HepG2 (cell line): Measurements from ENCODE around the gene CDC42EP5. TPM values are rescaled to one million over a fixed set of nuclear protein-coding genes. Genes with fewer than 3 reads are reported as not detected.

ENCODE experiments used
- AGO2 ChIP-seq: fragments of 200-400 bp; formaldehyde crosslinking; optimal IDR thresholded peaks from 2 replicates; pipeline ENCODE3; 2017; ENCODE audit warnings: mild to moderate bottlenecking, low read depth, low read length, moderate library complexity
- ELF1 ChIP-seq: sonication (generic); formaldehyde crosslinking; IDR thresholded peaks from 2 replicates; pipeline ENCODE4 v1.4.0; 2020; ENCODE audit warnings: missing genetic modification reagents
- HOXA9 ChIP-seq: sonication (generic); formaldehyde crosslinking; IDR thresholded peaks from 2 replicates; pipeline ENCODE4 v1.8.1; 2022; ENCODE audit warnings: missing genetic modification reagents, mild to moderate bottlenecking, moderate library complexity, borderline replicate concordance
- IKZF5 ChIP-seq: IDR thresholded peaks from 2 replicates; pipeline ENCODE4 v1.6.1; 2018; ENCODE audit warnings: missing genetic modification reagents, mild to moderate bottlenecking, missing compliant biosample characterization
- MNT ChIP-seq: fragments of 450-650 bp; IDR thresholded peaks from 2 replicates; pipeline ENCODE4 v1.6.1; 2016
- NCOA1 ChIP-seq: sonication (generic); formaldehyde crosslinking; IDR thresholded peaks from 2 replicates; pipeline ENCODE4 v1.9.0; 2021; ENCODE audit warnings: missing genetic modification reagents
- SP4 ChIP-seq: sonication (generic); formaldehyde crosslinking; IDR thresholded peaks from 2 replicates; pipeline ENCODE4 v1.8.1; 2023; ENCODE audit warnings: mild to moderate bottlenecking, missing genetic modification reagents
- ZNF136 ChIP-seq: sonication (generic); formaldehyde crosslinking; IDR thresholded peaks from 2 replicates; pipeline ENCODE4 v1.8.1; 2022; ENCODE audit warnings: low read depth, mild to moderate bottlenecking, moderate library complexity, missing genetic modification reagents
- ZNF34 ChIP-seq: sonication (generic); formaldehyde crosslinking; IDR thresholded peaks from 2 replicates; pipeline ENCODE4 v1.4.0; 2020; ENCODE audit warnings: mild to moderate bottlenecking, missing genetic modification reagents, borderline replicate concordance
- ZNF432 ChIP-seq: sonication (generic); formaldehyde crosslinking; IDR thresholded peaks from 2 replicates; pipeline ENCODE4 v1.5.0; 2020; ENCODE audit warnings: missing genetic modification reagents, mild to moderate bottlenecking, borderline replicate concordance
- ZNF598 ChIP-seq: sonication (generic); formaldehyde crosslinking; IDR thresholded peaks from 2 replicates; pipeline ENCODE4 v1.5.1; 2020; ENCODE audit warnings: mild to moderate bottlenecking, missing genetic modification reagents, borderline replicate concordance
- ZNF670 ChIP-seq: sonication (generic); formaldehyde crosslinking; IDR thresholded peaks from 2 replicates; pipeline ENCODE4 v1.8.0; 2022; ENCODE audit warnings: mild to moderate bottlenecking, missing genetic modification reagents, borderline replicate concordance
- ZNF678 ChIP-seq: sonication (generic); formaldehyde crosslinking; IDR thresholded peaks from 2 replicates; pipeline ENCODE4 v1.4.0; 2020; ENCODE audit warnings: mild to moderate bottlenecking, missing genetic modification reagents
- ZSCAN29 ChIP-seq: sonication (generic); formaldehyde crosslinking; conservative IDR thresholded peaks from 2 replicates; pipeline ENCODE4 v1.4.0; 2020; ENCODE audit warnings: mild to moderate bottlenecking, missing genetic modification reagents
- polyA plus RNA-seq, 8 experiments: library from polyadenylated mRNA; depleted of rRNA in 3 of 8; stranded (reverse) in 7 of 8; unstranded in 1 of 8; fragments of >200 nt; fragmentation: Illumina TruSeq in 4 of 8; extraction: Trizol in 4 of 8; gene quantifications; 2 replicates each; pipeline versions ENCODE4 v1.2.1 to v1.2.3, GENCODE V29; 2011 to 2016; ENCODE audit warnings: low read depth in 4 of 8, missing spikeins in 1 of 8, mixed read lengths in 1 of 8; ENCODE audit not compliant: insufficient read depth in 1 of 8
- total RNA-seq, 5 experiments: library from RNA; depleted of rRNA; stranded (reverse); fragments of >200 nt; fragmentation: Illumina TruSeq; extraction: Trizol; gene quantifications; 2 replicates each; pipeline ENCODE4 v1.2.3, GENCODE V29; 2016; ENCODE audit warnings: low read depth in 1 of 5
- TF ChIP-seq, protein P1 (sequence below): sonication (generic); formaldehyde crosslinking; IDR thresholded peaks from 2 replicates; pipeline ENCODE4 v1.4.0; 2020; ENCODE audit warnings: missing genetic modification reagents
- TF ChIP-seq, protein P2 (sequence below): sonication (generic); formaldehyde crosslinking; IDR thresholded peaks from 2 replicates; pipeline ENCODE4 v1.4.0; 2020; ENCODE audit warnings: mild to moderate bottlenecking, missing genetic modification reagents
- TF ChIP-seq, protein P3 (sequence below): sonication (generic); formaldehyde crosslinking; IDR thresholded peaks from 2 replicates; pipeline ENCODE4 v1.5.0; 2020; ENCODE audit warnings: mild to moderate bottlenecking, missing genetic modification reagents

Gene CDC42EP5
- total and polyA plus RNA-seq, 2 of the 13 experiments (the other 11 are each of a cell fraction or from before 2014, with no cell fraction given), result 0.41 to 1.6 TPM

- TF ChIP-seq, protein P1, sequence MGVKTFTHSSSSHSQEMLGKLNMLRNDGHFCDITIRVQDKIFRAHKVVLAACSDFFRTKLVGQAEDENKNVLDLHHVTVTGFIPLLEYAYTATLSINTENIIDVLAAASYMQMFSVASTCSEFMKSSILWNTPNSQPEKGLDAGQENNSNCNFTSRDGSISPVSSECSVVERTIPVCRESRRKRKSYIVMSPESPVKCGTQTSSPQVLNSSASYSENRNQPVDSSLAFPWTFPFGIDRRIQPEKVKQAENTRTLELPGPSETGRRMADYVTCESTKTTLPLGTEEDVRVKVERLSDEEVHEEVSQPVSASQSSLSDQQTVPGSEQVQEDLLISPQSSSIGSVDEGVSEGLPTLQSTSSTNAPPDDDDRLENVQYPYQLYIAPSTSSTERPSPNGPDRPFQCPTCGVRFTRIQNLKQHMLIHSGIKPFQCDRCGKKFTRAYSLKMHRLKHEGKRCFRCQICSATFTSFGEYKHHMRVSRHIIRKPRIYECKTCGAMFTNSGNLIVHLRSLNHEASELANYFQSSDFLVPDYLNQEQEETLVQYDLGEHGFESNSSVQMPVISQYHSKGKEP, result no peak
- TF ChIP-seq SP4 (peak; percentile 89), ZNF136 (CRISPR knock-in tag) (0 out of 2 replicates have a peak, but pooled peaks have one; percentile 19), MNT (peak; percentile 87), ZNF678 (CRISPR knock-in tag) (no peak), ZNF670 (CRISPR knock-in tag) (no peak), ZNF34 (0 out of 2 replicates have a peak, but pooled peaks have one; percentile 33), AGO2 (no peak), IKZF5 (CRISPR knock-in tag) (no peak), NCOA1 (CRISPR knock-in tag) (no peak), ZSCAN29 (no peak), HOXA9 (CRISPR knock-in tag) (peak; percentile 94; the same call in 1 of the 2 replicates), ELF1 (CRISPR knock-in tag) (no peak), ZNF432 (no peak), ZNF598 (CRISPR knock-in tag) (no peak)
- TF ChIP-seq, protein P2, sequence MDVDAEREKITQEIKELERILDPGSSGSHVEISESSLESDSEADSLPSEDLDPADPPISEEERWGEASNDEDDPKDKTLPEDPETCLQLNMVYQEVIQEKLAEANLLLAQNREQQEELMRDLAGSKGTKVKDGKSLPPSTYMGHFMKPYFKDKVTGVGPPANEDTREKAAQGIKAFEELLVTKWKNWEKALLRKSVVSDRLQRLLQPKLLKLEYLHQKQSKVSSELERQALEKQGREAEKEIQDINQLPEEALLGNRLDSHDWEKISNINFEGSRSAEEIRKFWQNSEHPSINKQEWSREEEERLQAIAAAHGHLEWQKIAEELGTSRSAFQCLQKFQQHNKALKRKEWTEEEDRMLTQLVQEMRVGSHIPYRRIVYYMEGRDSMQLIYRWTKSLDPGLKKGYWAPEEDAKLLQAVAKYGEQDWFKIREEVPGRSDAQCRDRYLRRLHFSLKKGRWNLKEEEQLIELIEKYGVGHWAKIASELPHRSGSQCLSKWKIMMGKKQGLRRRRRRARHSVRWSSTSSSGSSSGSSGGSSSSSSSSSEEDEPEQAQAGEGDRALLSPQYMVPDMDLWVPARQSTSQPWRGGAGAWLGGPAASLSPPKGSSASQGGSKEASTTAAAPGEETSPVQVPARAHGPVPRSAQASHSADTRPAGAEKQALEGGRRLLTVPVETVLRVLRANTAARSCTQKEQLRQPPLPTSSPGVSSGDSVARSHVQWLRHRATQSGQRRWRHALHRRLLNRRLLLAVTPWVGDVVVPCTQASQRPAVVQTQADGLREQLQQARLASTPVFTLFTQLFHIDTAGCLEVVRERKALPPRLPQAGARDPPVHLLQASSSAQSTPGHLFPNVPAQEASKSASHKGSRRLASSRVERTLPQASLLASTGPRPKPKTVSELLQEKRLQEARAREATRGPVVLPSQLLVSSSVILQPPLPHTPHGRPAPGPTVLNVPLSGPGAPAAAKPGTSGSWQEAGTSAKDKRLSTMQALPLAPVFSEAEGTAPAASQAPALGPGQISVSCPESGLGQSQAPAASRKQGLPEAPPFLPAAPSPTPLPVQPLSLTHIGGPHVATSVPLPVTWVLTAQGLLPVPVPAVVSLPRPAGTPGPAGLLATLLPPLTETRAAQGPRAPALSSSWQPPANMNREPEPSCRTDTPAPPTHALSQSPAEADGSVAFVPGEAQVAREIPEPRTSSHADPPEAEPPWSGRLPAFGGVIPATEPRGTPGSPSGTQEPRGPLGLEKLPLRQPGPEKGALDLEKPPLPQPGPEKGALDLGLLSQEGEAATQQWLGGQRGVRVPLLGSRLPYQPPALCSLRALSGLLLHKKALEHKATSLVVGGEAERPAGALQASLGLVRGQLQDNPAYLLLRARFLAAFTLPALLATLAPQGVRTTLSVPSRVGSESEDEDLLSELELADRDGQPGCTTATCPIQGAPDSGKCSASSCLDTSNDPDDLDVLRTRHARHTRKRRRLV (CRISPR knock-in tag), result peak; percentile 98
- TF ChIP-seq, protein P3, sequence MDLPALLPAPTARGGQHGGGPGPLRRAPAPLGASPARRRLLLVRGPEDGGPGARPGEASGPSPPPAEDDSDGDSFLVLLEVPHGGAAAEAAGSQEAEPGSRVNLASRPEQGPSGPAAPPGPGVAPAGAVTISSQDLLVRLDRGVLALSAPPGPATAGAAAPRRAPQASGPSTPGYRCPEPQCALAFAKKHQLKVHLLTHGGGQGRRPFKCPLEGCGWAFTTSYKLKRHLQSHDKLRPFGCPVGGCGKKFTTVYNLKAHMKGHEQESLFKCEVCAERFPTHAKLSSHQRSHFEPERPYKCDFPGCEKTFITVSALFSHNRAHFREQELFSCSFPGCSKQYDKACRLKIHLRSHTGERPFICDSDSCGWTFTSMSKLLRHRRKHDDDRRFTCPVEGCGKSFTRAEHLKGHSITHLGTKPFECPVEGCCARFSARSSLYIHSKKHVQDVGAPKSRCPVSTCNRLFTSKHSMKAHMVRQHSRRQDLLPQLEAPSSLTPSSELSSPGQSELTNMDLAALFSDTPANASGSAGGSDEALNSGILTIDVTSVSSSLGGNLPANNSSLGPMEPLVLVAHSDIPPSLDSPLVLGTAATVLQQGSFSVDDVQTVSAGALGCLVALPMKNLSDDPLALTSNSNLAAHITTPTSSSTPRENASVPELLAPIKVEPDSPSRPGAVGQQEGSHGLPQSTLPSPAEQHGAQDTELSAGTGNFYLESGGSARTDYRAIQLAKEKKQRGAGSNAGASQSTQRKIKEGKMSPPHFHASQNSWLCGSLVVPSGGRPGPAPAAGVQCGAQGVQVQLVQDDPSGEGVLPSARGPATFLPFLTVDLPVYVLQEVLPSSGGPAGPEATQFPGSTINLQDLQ (CRISPR knock-in tag), result no peak
Measured at GRCh38 chr19:54464044-54464629, 9.0 kb downstream of the CDC42EP5 start (continued).
